H1 (cell line): ENCODE data around the gene TCEAL1. TPM values are rescaled to one million over a fixed set of nuclear protein-coding genes. Genes with fewer than 3 reads are reported as not detected.

Experiments
- CTCF ChIA-PET: fragments of 300-600 bp; sonication (Branson Sonifier 250); formaldehyde crosslinking; loops from one replicate; lab custom pipeline; 2021; ENCODE audit not compliant: partially characterized antibody; lab: Charles Lee
- POLR2A ChIA-PET: fragments of 300-600 bp; sonication (Branson Sonifier 250); formaldehyde crosslinking; loops from one replicate; lab custom pipeline; 2021; ENCODE audit warnings: inconsistent platforms; ENCODE audit not compliant: partially characterized antibody; lab: Charles Lee
- DNase-seq, 2 experiments: peaks; one replicate each; pipeline versions ENCODE4 v3.0.0 to v3.0.0-alpha.2; 2010 to 2022; ENCODE audit warnings: low spot score in 2 of 2, low read depth in 1 of 2, mixed read lengths in 1 of 2
- FAIRE-seq: peaks from 2 replicates; lab custom pipeline; 2011; peaks lifted over from hg19 to GRCh38; lab: Jason Lieb, UNC
- H2AFZ ChIP-seq: 2 replicates; pipeline ENCODE4 v1.8.1; 2012; ENCODE audit warnings: low read length, inconsistent platforms
- H2AK5ac ChIP-seq: 2 replicates; pipeline ENCODE4 v1.6.1; 2013; ENCODE audit warnings: low read depth, low read length
- H2BK120ac ChIP-seq: replicated peaks from 2 replicates; pipeline ENCODE3; 2013; ENCODE audit warnings: low read depth, low read length, inconsistent platforms
- H2BK12ac ChIP-seq: 2 replicates; pipeline ENCODE4 v1.6.1; 2013; ENCODE audit warnings: low read depth, low read length
- H2BK15ac ChIP-seq: 2 replicates; pipeline ENCODE4 v1.6.1; 2013; ENCODE audit warnings: low read length
- H2BK20ac ChIP-seq: 2 replicates; pipeline ENCODE4 v1.6.1; 2013; ENCODE audit warnings: low read length
- H2BK5ac ChIP-seq: 2 replicates; pipeline ENCODE4 v1.6.1; 2013; ENCODE audit warnings: low read depth, low read length
- H3K14ac ChIP-seq: 2 replicates; pipeline ENCODE4 v1.6.1; 2013; ENCODE audit warnings: inconsistent platforms; ENCODE audit not compliant: insufficient read length
- H3K18ac ChIP-seq: 2 replicates; pipeline ENCODE4 v1.6.1; 2013; ENCODE audit warnings: low read length; ENCODE audit errors: extremely low read depth
- H3K23ac ChIP-seq: 2 replicates; pipeline ENCODE4 v1.6.1; 2013; ENCODE audit warnings: inconsistent platforms; ENCODE audit not compliant: insufficient read length
- H3K23me2 ChIP-seq: 2 replicates; pipeline ENCODE4 v1.6.1; 2013; ENCODE audit warnings: low read depth, low read length
- H3K27ac ChIP-seq: 2 replicates; pipeline ENCODE4 v1.6.1; 2011; ENCODE audit warnings: low read depth, low read length, inconsistent platforms
- H3K27me3 ChIP-seq, 4 experiments: replicated peaks in 1 of 4; 1 replicate in 1 of 4; 2 replicates in 3 of 4; pipeline versions ENCODE4 v1.6.1 to v1.8.1; 2011 to 2013; ENCODE audit warnings: low read length in 3 of 4, mild to moderate bottlenecking in 3 of 4, inconsistent platforms in 2 of 4, mixed read lengths in 2 of 4, moderate library complexity in 1 of 4; ENCODE audit not compliant: control insufficient read depth in 3 of 4, insufficient read depth in 3 of 4; ENCODE audit errors: extremely low read depth in 1 of 4
- H3K36me3 ChIP-seq, 4 experiments: 2 replicates each; pipeline versions ENCODE4 v1.6.1 to v1.8.1; 2011 to 2013; ENCODE audit warnings: mild to moderate bottlenecking in 4 of 4, low read length in 3 of 4, moderate library complexity in 2 of 4, control low read depth in 1 of 4, inconsistent platforms in 1 of 4; ENCODE audit not compliant: insufficient read depth in 4 of 4, control insufficient read depth in 2 of 4
- H3K4ac ChIP-seq: replicated peaks from 2 replicates; pipeline ENCODE3; 2013; ENCODE audit warnings: low read length, low read depth, mixed read lengths, inconsistent platforms; ENCODE audit not compliant: insufficient read length
- H3K4me1 ChIP-seq, 4 experiments: replicated peaks in 1 of 4; 1 replicate in 1 of 4; 2 replicates in 3 of 4; pipeline versions ENCODE4 v1.6.1 to v1.8.1; 2011 to 2013; ENCODE audit warnings: low read length in 3 of 4, inconsistent platforms in 2 of 4, mixed read lengths in 1 of 4; ENCODE audit not compliant: insufficient read depth in 4 of 4, control insufficient read depth in 3 of 4
- H3K4me2 ChIP-seq, 2 experiments: 2 replicates each; pipeline versions ENCODE4 v1.6.1 to v1.8.1; 2011 to 2013; ENCODE audit warnings: low read depth in 2 of 2, low read length in 2 of 2, control low read depth in 1 of 2, inconsistent platforms in 1 of 2, mild to moderate bottlenecking in 1 of 2; ENCODE audit not compliant: insufficient read depth in 1 of 2
- H3K4me3 ChIP-seq, 4 experiments: fragments of 200-600, 300-600 bp in 1 of 4; sonication (generic), shearing (Covaris generic), sonication (Bioruptor Twin) in 1 of 4; 2 replicates each; pipeline versions ENCODE4 v1.5.1 to v1.8.1; 2011 to 2016; ENCODE audit warnings: low read length in 4 of 4, low read depth in 3 of 4, control low read depth in 2 of 4, inconsistent platforms in 2 of 4, mild to moderate bottlenecking in 2 of 4, mixed read lengths in 1 of 4, moderate library complexity in 1 of 4; ENCODE audit not compliant: insufficient read depth in 2 of 4; ENCODE audit errors: extremely low read depth in 1 of 4
- H3K56ac ChIP-seq: replicated peaks from 2 replicates; pipeline ENCODE3; 2013; ENCODE audit warnings: low read depth, mild to moderate bottlenecking, mixed read lengths, low read length, inconsistent platforms; ENCODE audit not compliant: insufficient read length
- H3K79me1 ChIP-seq: 2 replicates; pipeline ENCODE4 v1.6.1; 2013; ENCODE audit warnings: low read depth, low read length, control low read depth
- H3K79me2 ChIP-seq, 2 experiments: 2 replicates each; pipeline versions ENCODE4 v1.6.1 to v1.8.1; 2012 to 2013; ENCODE audit warnings: low read length in 2 of 2, mild to moderate bottlenecking in 2 of 2, inconsistent platforms in 1 of 2; ENCODE audit not compliant: insufficient read depth in 2 of 2, control insufficient read depth in 1 of 2
- H3K9ac ChIP-seq, 4 experiments: replicated peaks in 1 of 4; 1 replicate in 1 of 4; 2 replicates in 3 of 4; pipeline versions ENCODE4 v1.6.1 to v1.8.1; 2011 to 2013; ENCODE audit warnings: low read depth in 3 of 4, low read length in 3 of 4, control low read depth in 2 of 4, mild to moderate bottlenecking in 2 of 4, moderate library complexity in 2 of 4, inconsistent platforms in 1 of 4; ENCODE audit errors: extremely low read depth in 1 of 4
- H3K9me3 ChIP-seq, 2 experiments: 2 replicates each; pipeline versions ENCODE4 v1.6.1 to v1.8.1; 2012 to 2013; ENCODE audit warnings: mild to moderate bottlenecking in 2 of 2, moderate library complexity in 2 of 2, control low read depth in 1 of 2, inconsistent platforms in 1 of 2, low read depth in 1 of 2, low read length in 1 of 2, mixed read lengths in 1 of 2; ENCODE audit not compliant: insufficient read depth in 2 of 2
- H4K20me1 ChIP-seq, 2 experiments: replicated peaks in 1 of 2; 2 replicates each; pipeline versions ENCODE3 to v1.8.1; 2011 to 2013; ENCODE audit warnings: inconsistent platforms in 2 of 2, low read length in 2 of 2, mild to moderate bottlenecking in 1 of 2; ENCODE audit not compliant: insufficient read depth in 2 of 2, control insufficient read depth in 1 of 2
- H4K5ac ChIP-seq: 2 replicates; pipeline ENCODE4 v1.6.1; 2013; ENCODE audit warnings: low read length, low read depth, mixed read lengths, inconsistent platforms; ENCODE audit not compliant: insufficient read length
- H4K8ac ChIP-seq: 2 replicates; pipeline ENCODE4 v1.8.0; 2013; ENCODE audit warnings: mild to moderate bottlenecking, moderate library complexity, low read length, inconsistent platforms; ENCODE audit not compliant: insufficient read depth; ENCODE audit errors: extremely low read depth
- H4K91ac ChIP-seq: replicated peaks from 2 replicates; pipeline ENCODE3; 2013; ENCODE audit warnings: low read length, mixed read lengths, inconsistent platforms; ENCODE audit not compliant: insufficient read length
- BCL11A ChIP-seq, 2 experiments: IDR thresholded peaks; one replicate each; pipeline ENCODE4 v1.6.1; 2011; ENCODE audit warnings: low read depth in 2 of 2, low read length in 2 of 2, mild to moderate bottlenecking in 2 of 2
- CBX8 ChIP-seq: fragments of 300-800, 300-1000 bp; sonication (generic); IDR thresholded peaks from 2 replicates; pipeline ENCODE4 v1.7.1; 2016; ENCODE audit warnings: low read depth, low read length, borderline replicate concordance
- CEBPB ChIP-seq: IDR thresholded peaks from 2 replicates; pipeline ENCODE4 v1.6.1; 2012; ENCODE audit warnings: low read depth, low read length
- CTBP2 ChIP-seq: IDR thresholded peaks from 2 replicates; pipeline ENCODE4 v1.7.0; 2011; ENCODE audit warnings: borderline replicate concordance, mild to moderate bottlenecking, moderate library complexity, mixed read lengths, low read length; ENCODE audit not compliant: insufficient read depth, insufficient read length
- EP300 ChIP-seq, 2 experiments: IDR thresholded peaks; 1 replicate in 1 of 2; 2 replicates in 1 of 2; pipeline ENCODE4 v1.6.1; 2011 to 2012; ENCODE audit warnings: low read depth in 2 of 2, low read length in 2 of 2, mild to moderate bottlenecking in 2 of 2, borderline replicate concordance in 1 of 2, inconsistent platforms in 1 of 2, moderate library complexity in 1 of 2
- GABPA ChIP-seq: IDR thresholded peaks from 2 replicates; pipeline ENCODE4 v1.6.1; 2011; ENCODE audit warnings: mild to moderate bottlenecking, low read length, moderate library complexity, borderline replicate concordance; ENCODE audit not compliant: insufficient read depth
- RBBP5 ChIP-seq: IDR thresholded peaks from 2 replicates; pipeline ENCODE4 v1.7.1; 2012; ENCODE audit warnings: low read depth, mild to moderate bottlenecking, inconsistent platforms, low read length, moderate library complexity, borderline replicate concordance
- RFX5 ChIP-seq: IDR thresholded peaks from 2 replicates; pipeline ENCODE4 v1.6.1; 2011; ENCODE audit warnings: low read depth, low read length, improper control_type of control experiment, borderline replicate concordance
- SIN3A ChIP-seq, 2 experiments: IDR thresholded peaks in 1 of 2; conservative IDR thresholded peaks in 1 of 2; 2 replicates each; pipeline ENCODE4 v1.6.1; 2011 to 2012; ENCODE audit warnings: low read length in 2 of 2, improper control_type of control experiment in 1 of 2, low read depth in 1 of 2, mild to moderate bottlenecking in 1 of 2
- SUZ12 ChIP-seq: fragments of 200-600 bp; sonication (generic); IDR thresholded peaks from 2 replicates; pipeline ENCODE4 v1.6.1; 2012; ENCODE audit warnings: mild to moderate bottlenecking, inconsistent platforms, low read length, moderate library complexity, mixed read lengths
- TAF7 ChIP-seq: optimal IDR thresholded peaks from 2 replicates; pipeline ENCODE3; 2011; ENCODE audit warnings: low read depth, mild to moderate bottlenecking, inconsistent platforms, low read length, moderate library complexity, borderline replicate concordance
- TBP ChIP-seq: IDR thresholded peaks from 2 replicates; pipeline ENCODE4 v1.6.1; 2011; ENCODE audit warnings: low read depth, low read length, improper control_type of control experiment
- WGBS, 2 experiments: shearing (Covaris generic) in 1 of 2; methylation state at CpG; one replicate each; pipeline versions ENCODE4 v1.1.6 to v1.1.7; 2013 to 2015; ENCODE audit warnings: low lambda C conversion rate in 2 of 2, mixed read lengths in 2 of 2, inconsistent platforms in 1 of 2, low coverage in 1 of 2, missing lambda C conversion rate in 1 of 2; ENCODE audit not compliant: insufficient replicate concordance in 2 of 2, insufficient coverage in 1 of 2, insufficient read length in 1 of 2; ENCODE audit errors: extremely low coverage in 1 of 2, missing lambda C conversion rate in 1 of 2; 5-methylcytosine and 5-hydroxymethylcytosine counted together
- polyA plus RNA-seq, 7 experiments: library from polyadenylated mRNA; depleted of rRNA in 3 of 7; stranded (reverse) in 5 of 7; unstranded in 2 of 7; fragments of >200 nt in 5 of 7; fragments of 200-250 nt in 2 of 7; gene quantifications; 1 replicate in 5 of 7; 2 replicates in 1 of 7; 4 replicates in 1 of 7; pipeline versions ENCODE4 v1.2.1 to v1.2.3, GENCODE V29; 2011 to 2013; ENCODE audit warnings: missing spikeins in 2 of 7, mixed read lengths in 2 of 7
- total RNA-seq: library from RNA; stranded (reverse); fragmentation: NEBNext Ultra II Directional; extraction: Animal tissue kit (Norgen Biotek cat#: 25700); gene quantifications from 2 replicates; pipeline ENCODE4 v1.2.1, GENCODE V29; 2021

Gene TCEAL1
- total and polyA plus RNA-seq, 2 of the 8 experiments (the other 6 are each of a cell fraction or from before 2014, with no cell fraction given), result 3.9 to 4.1 TPM

- no peak overlapping the region for H2BK5ac ChIP-seq
- WGBS, 2 experiments, result 80% methylated on average over 5 of the region's 5 CpGs; no CpG with 5 or more reads in 1 of the 2 experiments
- no peak overlapping the region for H2AK5ac ChIP-seq
- ChIA-PET POLR2A (no interaction called here), CTCF (interaction anchor here (1.3 to 1.8 kb wide), 2 partner anchors 9 to 29 kb away, joined by 3 to 5 read pairs; no protein-coding TSS in a partner anchor)
- H2BK15ac ChIP-seq, result no peak overlapping the region
- no peak overlapping the region for H3K4ac ChIP-seq
- no peak overlapping the region for H3K23ac ChIP-seq
- H3K9me3 ChIP-seq, result no peaks in the 10 kb centered on the region
- no peak overlapping the region for H4K91ac ChIP-seq
- no peaks in the 10 kb centered on the region for H3K23me2 ChIP-seq
- no peaks in the 10 kb centered on the region for H3K4me1 ChIP-seq
- no peak overlapping the region for H3K9ac ChIP-seq
- H2BK12ac ChIP-seq, result no peak overlapping the region
- H3K56ac ChIP-seq, result no peak overlapping the region
- no peak overlapping the region for H3K27ac ChIP-seq
- H4K5ac ChIP-seq, result no peak overlapping the region
- H3K14ac ChIP-seq, result no peak overlapping the region
- H3K27me3 ChIP-seq, result no peaks in the 10 kb centered on the region
- no peak overlapping the region for H2BK20ac ChIP-seq
- no peak overlapping the region for H2AFZ ChIP-seq
- H3K79me1 ChIP-seq, result no peaks in the 10 kb centered on the region
- H4K20me1 ChIP-seq, result no peaks in the 10 kb centered on the region
- H3K36me3 ChIP-seq, result no peaks in the 10 kb centered on the region
- FAIRE-seq, result no peak
- no peak overlapping the region for H3K4me2 ChIP-seq
- no peak for DNase-seq
- H4K8ac ChIP-seq, result no peak overlapping the region
- no peak overlapping the region for H3K4me3 ChIP-seq
- H3K18ac ChIP-seq, result no peak overlapping the region
- no peaks in the 10 kb centered on the region for H3K79me2 ChIP-seq
- no peak overlapping the region for H2BK120ac ChIP-seq
- TF ChIP-seq EP300 (IDR thresholded peaks at IDR 0.05; ENCODE audit: borderline replicate concordance in 1 of 2, low read depth in 2 of 2, low read length in 2 of 2) (no peak), RBBP5 (no peak), CBX8 (no peak), GABPA (no peak), SIN3A (conservative IDR thresholded peaks at IDR 0.05 in 1 of 2, IDR thresholded peaks at IDR 0.05 in 1 of 2; ENCODE audit: low read depth in 1 of 2, low read length in 2 of 2) (no peak), CEBPB (no peak), TAF7 (no peak), TBP (no peak), SUZ12 (no peak), RFX5 (no peak), BCL11A (IDR thresholded peaks at IDR 0.05; ENCODE audit: low read depth in 2 of 2, low read length in 2 of 2) (no peak), CTBP2 (no peak)
These were observed 30.1 kb downstream of the TCEAL1 start for GRCh38 chrX:103658681-103659433.
